ENCODE results near the gene TFDP1.

DNA sequence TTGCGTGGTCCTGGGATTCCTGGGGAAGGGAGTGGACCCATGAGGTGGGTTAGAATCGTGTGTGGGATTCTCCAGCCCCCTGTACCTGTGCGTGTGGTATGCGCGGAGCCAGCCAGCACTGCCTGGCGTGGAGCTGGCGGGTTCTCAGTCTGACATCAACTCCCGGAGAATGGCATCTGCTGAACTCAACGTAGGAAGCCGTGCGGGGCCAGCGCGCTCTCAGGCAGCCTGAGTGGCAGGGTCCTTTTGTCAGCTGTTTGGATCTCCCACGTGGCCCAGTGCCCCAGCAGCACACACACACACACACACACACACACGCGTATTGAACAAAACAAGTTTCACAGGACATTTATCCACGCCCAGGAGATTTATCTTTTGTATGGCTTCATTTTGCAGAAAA, 45.3 kb downstream of the TFDP1 start:
- TF ChIP-seq, protein P1, sequence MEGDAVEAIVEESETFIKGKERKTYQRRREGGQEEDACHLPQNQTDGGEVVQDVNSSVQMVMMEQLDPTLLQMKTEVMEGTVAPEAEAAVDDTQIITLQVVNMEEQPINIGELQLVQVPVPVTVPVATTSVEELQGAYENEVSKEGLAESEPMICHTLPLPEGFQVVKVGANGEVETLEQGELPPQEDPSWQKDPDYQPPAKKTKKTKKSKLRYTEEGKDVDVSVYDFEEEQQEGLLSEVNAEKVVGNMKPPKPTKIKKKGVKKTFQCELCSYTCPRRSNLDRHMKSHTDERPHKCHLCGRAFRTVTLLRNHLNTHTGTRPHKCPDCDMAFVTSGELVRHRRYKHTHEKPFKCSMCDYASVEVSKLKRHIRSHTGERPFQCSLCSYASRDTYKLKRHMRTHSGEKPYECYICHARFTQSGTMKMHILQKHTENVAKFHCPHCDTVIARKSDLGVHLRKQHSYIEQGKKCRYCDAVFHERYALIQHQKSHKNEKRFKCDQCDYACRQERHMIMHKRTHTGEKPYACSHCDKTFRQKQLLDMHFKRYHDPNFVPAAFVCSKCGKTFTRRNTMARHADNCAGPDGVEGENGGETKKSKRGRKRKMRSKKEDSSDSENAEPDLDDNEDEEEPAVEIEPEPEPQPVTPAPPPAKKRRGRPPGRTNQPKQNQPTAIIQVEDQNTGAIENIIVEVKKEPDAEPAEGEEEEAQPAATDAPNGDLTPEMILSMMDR (IDR thresholded peaks at IDR 0.05): no peak
- TF ChIP-seq EP300 (IDR thresholded peaks at IDR 0.05): no peak
